ACHN (cell line): Measurements from ENCODE around the gene CSF1.

Experiments
- DNase-seq: peaks from one replicate; pipeline ENCODE4 v3.0.0-alpha.2; 2015
- in situ Hi-C: cut with HindIII; loops from 2 replicates; pipeline ENCODE4 v1.10.0; 2017; ENCODE audit warnings: low sequenced_read_pairs, low pct_ligation_motif_present, low pct_unique_long_range_greater_than_20kb

CSF1 gene

GRCh38 chr1:109927356-109927755 is 16.7 kb downstream of the CSF1 start:
- in situ Hi-C loops, result no loop called here
- DNase-seq, result no peak

GRCh38 chr1:109927911-109928321 is 17.3 kb downstream of the CSF1 start:
- in situ Hi-C loops, result no loop called here
- no peak for DNase-seq

- peak; percentile 48 for DNase-seq
- in situ Hi-C loops, result no loop called here
Observed at GRCh38 chr1:109928591-109929111, 18.0 kb downstream of the CSF1 start.

- in situ Hi-C loops, result no loop called here
- no peak for DNase-seq
Observed at GRCh38 chr1:109929170-109929569, 18.5 kb downstream of the CSF1 start.

- in situ Hi-C loops, result no loop called here
- DNase-seq, result no peak
Observed at GRCh38 chr1:109929588-109930251, 19.1 kb downstream of the CSF1 start.

- no peak for DNase-seq
Observed at GRCh38 chr1:109930252-109930993, 19.8 kb downstream of the CSF1 start.

GRCh38 chr1:109931189-109931731 is 20.6 kb downstream of the CSF1 start:
- DNase-seq, result peak; percentile 59
- in situ Hi-C loops, result no loop called here

More at GRCh38 chr1:109930252-109930993, 19.8 kb downstream of the CSF1 start:
- in situ Hi-C loops, result no loop called here

- in situ Hi-C loops, result no loop called here
- DNase-seq, result no peak
Observed at GRCh38 chr1:109931911-109932636, 21.4 kb downstream of the CSF1 start.

GRCh38 chr1:109932679-109933078 is 22.0 kb downstream of the CSF1 start:
- DNase-seq, result no peak
- in situ Hi-C loops, result no loop called here

- peak; percentile 47 for DNase-seq
- in situ Hi-C loops, result no loop called here
Observed at GRCh38 chr1:109933856-109934711, 23.4 kb downstream of the CSF1 start.

GRCh38 chr1:109935451-109935900 is 24.8 kb downstream of the CSF1 start:
- DNase-seq, result no peak
- in situ Hi-C loops, result no loop called here

GRCh38 chr1:109937738-109938137 is 27.1 kb downstream of the CSF1 start:
- DNase-seq, result no peak
- in situ Hi-C loops, result no loop called here

GRCh38 chr1:109938556-109938955 is 27.9 kb downstream of the CSF1 start:
- DNase-seq, result no peak

GRCh38 chr1:109942434-109942833 is 31.8 kb downstream of the CSF1 start:
- in situ Hi-C loops, result no loop called here
- DNase-seq, result no peak

More at GRCh38 chr1:109938556-109938955, 27.9 kb downstream of the CSF1 start:
- in situ Hi-C loops, result no loop called here

GRCh38 chr1:109944541-109944940 is 33.9 kb downstream of the CSF1 start:
- in situ Hi-C loops, result no loop called here
- DNase-seq, result no peak

- in situ Hi-C loops, result no loop called here
- DNase-seq, result no peak
Observed at GRCh38 chr1:109946511-109946910, 35.9 kb downstream of the CSF1 start.

GRCh38 chr1:109947582-109948284 is 37.1 kb downstream of the CSF1 start:
- in situ Hi-C loops, result no loop called here
- no peak for DNase-seq

GRCh38 chr1:109948285-109948630 is 37.6 kb downstream of the CSF1 start:
- no peak for DNase-seq
- in situ Hi-C loops, result no loop called here
